NCI-H1417 (cell line): ENCODE results near the gene PIP4K2B.
"Not testable (repeated sequence)": the region's sequence is repeated elsewhere in the genome, so short reads cannot be mapped to it uniquely, and the experiment has no call there.

Source experiments
- DNase-seq, 3 experiments: peaks; one replicate each; lab custom pipeline; 2025; lab: John Stamatoyannopoulos, UW

Gene PIP4K2B

GRCh38 chr17:38799501-38800236 is at the start of gene PIP4K2B:
Gene PIP4K2B (minus strand): TSS chr17:38799556. CDS start chr17:38799424, 132 bp downstream.
- DNase-seq: peak; percentile 97 to 99 (median 98)

GRCh38 chr17:38848557-38848891 is 49.2 kb upstream of the PIP4K2B start:
- no peak for DNase-seq

GRCh38 chr17:38844261-38844757 is 45.0 kb upstream of the PIP4K2B start:
- DNase-seq: peak in 2 of 3 experiments; percentile 8 to 42

GRCh38 chr17:38825762-38826247 is 26.4 kb upstream of the PIP4K2B start:
- peak in 1 of 3 experiments; percentile 35 for DNase-seq

- peak; percentile 92 to 97 (median 96) for DNase-seq
Observed at GRCh38 chr17:38824899-38825761, 25.8 kb upstream of the PIP4K2B start, which contains the start of gene CWC25. Gene CWC25 (minus strand): TSS chr17:38825321. CDS start chr17:38825183, 138 bp downstream.

- DNase-seq: no peak
Observed at GRCh38 chr17:38815576-38816193, 16.3 kb upstream of the PIP4K2B start.

GRCh38 chr17:38809828-38810227 is 10.5 kb upstream of the PIP4K2B start:
- no peak for DNase-seq

GRCh38 chr17:38800237-38800760 is 943 bp upstream of the PIP4K2B start:
- no peak for DNase-seq

GRCh38 chr17:38798614-38799500 is 499 bp downstream of the PIP4K2B start:
- peak; percentile 19 to 66 (median 66) for DNase-seq

GRCh38 chr17:38797828-38798227 is 1.5 kb downstream of the PIP4K2B start:
- no peak for DNase-seq

GRCh38 chr17:38797158-38797490 is 2.2 kb downstream of the PIP4K2B start:
- no peak for DNase-seq

GRCh38 chr17:38796451-38797157 is 2.8 kb downstream of the PIP4K2B start:
- no peak for DNase-seq

GRCh38 chr17:38794221-38794620 is 5.1 kb downstream of the PIP4K2B start:
- peak in 1 of 3 experiments; percentile 4 for DNase-seq

- no peak for DNase-seq
Observed at GRCh38 chr17:38791162-38791561, 8.2 kb downstream of the PIP4K2B start.

GRCh38 chr17:38790148-38790707 is 9.1 kb downstream of the PIP4K2B start:
- not testable (repeated sequence) for DNase-seq

- DNase-seq: peak in 1 of 3 experiments; percentile 60
Observed at GRCh38 chr17:38789185-38789584, 10.2 kb downstream of the PIP4K2B start.

- not testable (repeated sequence) for DNase-seq
Observed at GRCh38 chr17:38787999-38788398, 11.4 kb downstream of the PIP4K2B start.

- DNase-seq: no peak
Observed at GRCh38 chr17:38786372-38786771, 13.0 kb downstream of the PIP4K2B start.

GRCh38 chr17:38783227-38783626 is 16.1 kb downstream of the PIP4K2B start:
- no peak for DNase-seq
